ENCODE measurements around the gene TMEFF2.

DNA sequence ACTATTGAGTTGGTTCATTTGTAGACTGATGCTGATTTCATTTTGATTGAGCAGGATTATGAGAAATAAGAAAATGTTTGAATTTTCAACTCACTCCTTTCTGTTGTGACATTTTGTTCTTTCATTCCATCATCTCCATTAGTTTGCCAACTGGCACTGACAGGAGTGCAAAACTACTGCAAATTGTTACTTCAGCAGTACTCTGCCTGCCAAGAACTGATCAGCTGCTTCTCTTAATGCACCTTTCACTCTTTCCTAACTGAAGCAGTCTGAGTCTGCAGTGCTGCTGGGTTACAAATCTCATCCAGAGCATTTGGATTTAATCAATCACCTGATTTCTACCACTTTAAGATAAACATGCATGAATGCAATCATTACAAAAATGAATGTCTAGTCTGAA lies 70.9 kb downstream of the TMEFF2 start:
- TF ChIP-seq, protein P1, sequence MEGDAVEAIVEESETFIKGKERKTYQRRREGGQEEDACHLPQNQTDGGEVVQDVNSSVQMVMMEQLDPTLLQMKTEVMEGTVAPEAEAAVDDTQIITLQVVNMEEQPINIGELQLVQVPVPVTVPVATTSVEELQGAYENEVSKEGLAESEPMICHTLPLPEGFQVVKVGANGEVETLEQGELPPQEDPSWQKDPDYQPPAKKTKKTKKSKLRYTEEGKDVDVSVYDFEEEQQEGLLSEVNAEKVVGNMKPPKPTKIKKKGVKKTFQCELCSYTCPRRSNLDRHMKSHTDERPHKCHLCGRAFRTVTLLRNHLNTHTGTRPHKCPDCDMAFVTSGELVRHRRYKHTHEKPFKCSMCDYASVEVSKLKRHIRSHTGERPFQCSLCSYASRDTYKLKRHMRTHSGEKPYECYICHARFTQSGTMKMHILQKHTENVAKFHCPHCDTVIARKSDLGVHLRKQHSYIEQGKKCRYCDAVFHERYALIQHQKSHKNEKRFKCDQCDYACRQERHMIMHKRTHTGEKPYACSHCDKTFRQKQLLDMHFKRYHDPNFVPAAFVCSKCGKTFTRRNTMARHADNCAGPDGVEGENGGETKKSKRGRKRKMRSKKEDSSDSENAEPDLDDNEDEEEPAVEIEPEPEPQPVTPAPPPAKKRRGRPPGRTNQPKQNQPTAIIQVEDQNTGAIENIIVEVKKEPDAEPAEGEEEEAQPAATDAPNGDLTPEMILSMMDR (IDR thresholded peaks at IDR 0.05), result no peak
- TF ChIP-seq EZH2phosphoT487 (IDR thresholded peaks at IDR 0.05; ENCODE audit: borderline replicate concordance, low read depth) (no peak), POLR2AphosphoS5 (IDR thresholded peaks at IDR 0.05; ENCODE audit: low read depth, low read length) (no peak), EP300 (IDR thresholded peaks at IDR 0.05; ENCODE audit: borderline replicate concordance in 1 of 2, low read depth in 1 of 2, low read length in 1 of 2) (no peak), SMC3 (IDR thresholded peaks at IDR 0.05; ENCODE audit: low read depth, low read length) (no peak), RXRA (IDR thresholded peaks at IDR 0.05; ENCODE audit: borderline replicate concordance, low read depth) (no peak), SIN3A (IDR thresholded peaks at IDR 0.05; ENCODE audit: borderline replicate concordance, low read depth, low read length) (no peak), NRF1 (IDR thresholded peaks at IDR 0.05; ENCODE audit: low read depth, low read length) (no peak), CHD2 (IDR thresholded peaks at IDR 0.05; ENCODE audit: low read length, partially characterized antibody) (no peak), TAF1 (IDR thresholded peaks at IDR 0.05; ENCODE audit: borderline replicate concordance, low read depth, low read length) (no peak)
- TF ChIP-seq, protein P2, sequence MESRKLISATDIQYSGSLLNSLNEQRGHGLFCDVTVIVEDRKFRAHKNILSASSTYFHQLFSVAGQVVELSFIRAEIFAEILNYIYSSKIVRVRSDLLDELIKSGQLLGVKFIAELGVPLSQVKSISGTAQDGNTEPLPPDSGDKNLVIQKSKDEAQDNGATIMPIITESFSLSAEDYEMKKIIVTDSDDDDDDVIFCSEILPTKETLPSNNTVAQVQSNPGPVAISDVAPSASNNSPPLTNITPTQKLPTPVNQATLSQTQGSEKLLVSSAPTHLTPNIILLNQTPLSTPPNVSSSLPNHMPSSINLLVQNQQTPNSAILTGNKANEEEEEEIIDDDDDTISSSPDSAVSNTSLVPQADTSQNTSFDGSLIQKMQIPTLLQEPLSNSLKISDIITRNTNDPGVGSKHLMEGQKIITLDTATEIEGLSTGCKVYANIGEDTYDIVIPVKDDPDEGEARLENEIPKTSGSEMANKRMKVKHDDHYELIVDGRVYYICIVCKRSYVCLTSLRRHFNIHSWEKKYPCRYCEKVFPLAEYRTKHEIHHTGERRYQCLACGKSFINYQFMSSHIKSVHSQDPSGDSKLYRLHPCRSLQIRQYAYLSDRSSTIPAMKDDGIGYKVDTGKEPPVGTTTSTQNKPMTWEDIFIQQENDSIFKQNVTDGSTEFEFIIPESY (IDR thresholded peaks at IDR 0.05; ENCODE audit: borderline replicate concordance, low read depth), result no peak
- TF ChIP-seq, protein P3, sequence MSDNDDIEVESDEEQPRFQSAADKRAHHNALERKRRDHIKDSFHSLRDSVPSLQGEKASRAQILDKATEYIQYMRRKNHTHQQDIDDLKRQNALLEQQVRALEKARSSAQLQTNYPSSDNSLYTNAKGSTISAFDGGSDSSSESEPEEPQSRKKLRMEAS (IDR thresholded peaks at IDR 0.05; ENCODE audit: low read depth), result no peak
- TF ChIP-seq, protein P4, sequence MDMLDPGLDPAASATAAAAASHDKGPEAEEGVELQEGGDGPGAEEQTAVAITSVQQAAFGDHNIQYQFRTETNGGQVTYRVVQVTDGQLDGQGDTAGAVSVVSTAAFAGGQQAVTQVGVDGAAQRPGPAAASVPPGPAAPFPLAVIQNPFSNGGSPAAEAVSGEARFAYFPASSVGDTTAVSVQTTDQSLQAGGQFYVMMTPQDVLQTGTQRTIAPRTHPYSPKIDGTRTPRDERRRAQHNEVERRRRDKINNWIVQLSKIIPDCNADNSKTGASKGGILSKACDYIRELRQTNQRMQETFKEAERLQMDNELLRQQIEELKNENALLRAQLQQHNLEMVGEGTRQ (IDR thresholded peaks at IDR 0.05; ENCODE audit: borderline replicate concordance, low read depth, low read length), result no peak
